Esophagus muscularis mucosa (tissue), 4 donors: Measurements from ENCODE around the gene TRAPPC3.

Experiments
- EP300 ChIP-seq: sonication (generic); formaldehyde crosslinking; IDR thresholded peaks from one replicate; pipeline ENCODE4 v1.6.1; 2017; ENCODE audit warnings: antibody characterized with exemption
- POLR2A ChIP-seq: fragments of 450-650 bp; IDR thresholded peaks from one replicate; pipeline ENCODE4 v1.6.1; 2017; ENCODE audit warnings: antibody characterized with exemption, moderate library complexity, mild to moderate bottlenecking, low read depth
- POLR2AphosphoS5 ChIP-seq, 2 donors: sonication (generic); formaldehyde crosslinking; IDR thresholded peaks; one replicate each; pipeline ENCODE4 v1.6.1; 2017; ENCODE audit warnings: antibody characterized with exemption in 2 of 2
- TF ChIP-seq, protein P1 (sequence below), 3 experiments: fragments of 200-600 bp in 2 of 3; fragments of 450-650 bp in 1 of 3; sonication (generic) in 2 of 3; IDR thresholded peaks; one replicate each; pipeline ENCODE4 v1.5.1; 2017 to 2019; ENCODE audit warnings: antibody characterized with exemption in 3 of 3, mild to moderate bottlenecking in 2 of 3, moderate library complexity in 1 of 3

DNA sequence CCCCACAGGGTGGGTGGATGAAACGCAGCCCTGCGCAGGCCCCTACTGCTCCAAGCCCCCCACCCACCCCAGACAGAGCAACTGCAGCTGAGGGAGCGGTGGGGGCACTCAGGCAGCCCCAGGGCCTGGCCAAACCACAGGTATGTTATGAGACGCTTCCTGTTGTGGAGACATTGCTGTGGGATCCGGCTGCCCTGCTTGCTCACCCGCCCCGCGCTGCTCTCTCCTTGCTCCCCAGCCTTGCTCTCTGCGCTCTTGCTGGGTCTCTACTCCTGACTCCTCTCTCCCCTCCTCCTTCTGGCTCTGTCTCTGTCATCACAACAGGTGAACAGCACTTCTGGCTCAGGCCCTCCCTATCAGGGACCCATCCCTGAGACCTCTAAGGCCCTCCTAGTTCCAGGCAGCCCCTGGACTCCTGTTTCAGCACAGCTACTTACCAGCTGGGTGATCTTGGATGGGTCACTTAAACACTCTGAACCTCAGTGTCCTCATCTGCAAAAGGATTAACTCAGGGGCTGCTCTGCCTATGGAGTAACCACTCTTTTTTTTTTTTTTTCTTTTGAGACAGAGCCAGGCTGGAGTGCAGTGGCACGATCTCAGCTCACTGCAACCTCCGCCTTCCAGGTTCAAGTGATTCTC is 40.1 kb downstream of the TRAPPC3 start:
- TF ChIP-seq, protein P1, sequence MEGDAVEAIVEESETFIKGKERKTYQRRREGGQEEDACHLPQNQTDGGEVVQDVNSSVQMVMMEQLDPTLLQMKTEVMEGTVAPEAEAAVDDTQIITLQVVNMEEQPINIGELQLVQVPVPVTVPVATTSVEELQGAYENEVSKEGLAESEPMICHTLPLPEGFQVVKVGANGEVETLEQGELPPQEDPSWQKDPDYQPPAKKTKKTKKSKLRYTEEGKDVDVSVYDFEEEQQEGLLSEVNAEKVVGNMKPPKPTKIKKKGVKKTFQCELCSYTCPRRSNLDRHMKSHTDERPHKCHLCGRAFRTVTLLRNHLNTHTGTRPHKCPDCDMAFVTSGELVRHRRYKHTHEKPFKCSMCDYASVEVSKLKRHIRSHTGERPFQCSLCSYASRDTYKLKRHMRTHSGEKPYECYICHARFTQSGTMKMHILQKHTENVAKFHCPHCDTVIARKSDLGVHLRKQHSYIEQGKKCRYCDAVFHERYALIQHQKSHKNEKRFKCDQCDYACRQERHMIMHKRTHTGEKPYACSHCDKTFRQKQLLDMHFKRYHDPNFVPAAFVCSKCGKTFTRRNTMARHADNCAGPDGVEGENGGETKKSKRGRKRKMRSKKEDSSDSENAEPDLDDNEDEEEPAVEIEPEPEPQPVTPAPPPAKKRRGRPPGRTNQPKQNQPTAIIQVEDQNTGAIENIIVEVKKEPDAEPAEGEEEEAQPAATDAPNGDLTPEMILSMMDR (IDR thresholded peaks at IDR 0.05), result no peak
- no peak for TF ChIP-seq EP300
- TF ChIP-seq POLR2AphosphoS5 (IDR thresholded peaks at IDR 0.05), result no peak
- no peak for TF ChIP-seq POLR2A
